Medulla oblongata (tissue), 1 donor: Measurements from ENCODE around the gene FGF1.

Source experiments
- DNase-seq: peaks from one replicate; pipeline ENCODE4 v3.0.0-alpha.2; 2015; ENCODE audit errors: extremely low spot score

The FGF1 gene

GRCh38 chr5:142697356-142698255 is 11.7 kb upstream of the FGF1 start:
- peak; percentile 65 for DNase-seq

GRCh38 chr5:142696379-142696778 is 10.5 kb upstream of the FGF1 start:
- no peak for DNase-seq

GRCh38 chr5:142694092-142694856 is 8.4 kb upstream of the FGF1 start:
- no peak for DNase-seq

- DNase-seq: no peak
Observed at GRCh38 chr5:142692321-142692894, 6.5 kb upstream of the FGF1 start.

GRCh38 chr5:142690667-142691066 is 4.8 kb upstream of the FGF1 start:
- DNase-seq: no peak

GRCh38 chr5:142689081-142689480 is 3.2 kb upstream of the FGF1 start:
- DNase-seq: peak; percentile 73

- no peak for DNase-seq
Observed at GRCh38 chr5:142688281-142688989, 2.5 kb upstream of the FGF1 start.

GRCh38 chr5:142686968-142687367 is 1.1 kb upstream of the FGF1 start:
- no peak for DNase-seq

GRCh38 chr5:142686210-142686734 is 382 bp upstream of the FGF1 start:
- peak; percentile 64 for DNase-seq

GRCh38 chr5:142684508-142685041 is 1.3 kb downstream of the FGF1 start:
- DNase-seq: peak; percentile 94

GRCh38 chr5:142683881-142684505 is 1.9 kb downstream of the FGF1 start:
- DNase-seq: peak; percentile 42

- no peak for DNase-seq
Observed at GRCh38 chr5:142683116-142683515, 2.8 kb downstream of the FGF1 start.

GRCh38 chr5:142680605-142681259 is 5.2 kb downstream of the FGF1 start:
- DNase-seq: no peak

GRCh38 chr5:142679744-142680143 is 6.1 kb downstream of the FGF1 start:
- DNase-seq: no peak

- no peak for DNase-seq
Observed at GRCh38 chr5:142678529-142678928, 7.4 kb downstream of the FGF1 start.

GRCh38 chr5:142677198-142677597 is 8.7 kb downstream of the FGF1 start:
- no peak for DNase-seq

- no peak for DNase-seq
Observed at GRCh38 chr5:142676318-142676717, 9.6 kb downstream of the FGF1 start.

- DNase-seq: peak; percentile 48
Observed at GRCh38 chr5:142674531-142675469, 11.1 kb downstream of the FGF1 start.

GRCh38 chr5:142671801-142672200 is 14.1 kb downstream of the FGF1 start:
- DNase-seq: no peak
